HL-60/S4 treated with retinoic acid at 250 ng/mL for 4 days and 3 days (cell line): ENCODE measurements around the gene BCCIP.

ENCODE experiments used
- in situ Hi-C: fragments of 300-500 bp; cut with MboI; formaldehyde crosslinking; loops from 2 replicates; pipeline ENCODE4 v1.7.0; 2022; ENCODE audit warnings: low sequenced_read_pairs

Gene BCCIP

GRCh38 chr10:125797994-125798662, 25.2 kb upstream of the BCCIP start:
- in situ Hi-C loops, result no loop called here

- in situ Hi-C loops, result no loop called here
These were observed 23.7 kb upstream of the BCCIP start for GRCh38 chr10:125799451-125800182.

- in situ Hi-C loops, result no loop called here
These were observed 21.8 kb upstream of the BCCIP start for GRCh38 chr10:125801574-125801973.

GRCh38 chr10:125802131-125802530, 21.2 kb upstream of the BCCIP start:
- in situ Hi-C loops, result no loop called here

GRCh38 chr10:125802739-125803138, 20.6 kb upstream of the BCCIP start:
- in situ Hi-C loops, result no loop called here

GRCh38 chr10:125808047-125808446, 15.3 kb upstream of the BCCIP start:
- in situ Hi-C loops, result no loop called here

- in situ Hi-C loops, result no loop called here
These were observed 12.1 kb upstream of the BCCIP start for GRCh38 chr10:125811251-125811650.

- in situ Hi-C loops, result no loop called here
These were observed 11.1 kb upstream of the BCCIP start for GRCh38 chr10:125812128-125812750.

GRCh38 chr10:125815764-125816163, 7.6 kb upstream of the BCCIP start:
- in situ Hi-C loops, result no loop called here

GRCh38 chr10:125816548-125816947, 6.8 kb upstream of the BCCIP start:
- in situ Hi-C loops, result no loop called here

- in situ Hi-C loops, result no loop called here
These were observed 5.9 kb upstream of the BCCIP start for GRCh38 chr10:125817337-125817946.

- in situ Hi-C loops, result no loop called here
These were observed 2.6 kb upstream of the BCCIP start for GRCh38 chr10:125820701-125821100.

GRCh38 chr10:125823663-125824251, 411 bp downstream of the BCCIP start:
- in situ Hi-C loops, result no loop called here

GRCh38 chr10:125824736-125825135, 1.4 kb downstream of the BCCIP start:
- in situ Hi-C loops, result no loop called here

- in situ Hi-C loops, result no loop called here
These were observed 3.8 kb downstream of the BCCIP start for GRCh38 chr10:125827133-125827532.

GRCh38 chr10:125828311-125828710, 5.0 kb downstream of the BCCIP start:
- in situ Hi-C loops, result no loop called here

- in situ Hi-C loops, result no loop called here
These were observed 13.4 kb downstream of the BCCIP start for GRCh38 chr10:125836746-125837145.

- in situ Hi-C loops, result no loop called here
These were observed 15.6 kb downstream of the BCCIP start for GRCh38 chr10:125838802-125839575.

GRCh38 chr10:125840406-125840805, 17.1 kb downstream of the BCCIP start:
- in situ Hi-C loops, result no loop called here

GRCh38 chr10:125840955-125841354, 17.6 kb downstream of the BCCIP start:
- in situ Hi-C loops, result no loop called here
